Kidney (tissue), 14 donors: ENCODE measurements around the gene CLASP1. TPM values are rescaled to one million over a fixed set of nuclear protein-coding genes. Genes with fewer than 3 reads are reported as not detected.

Source experiments
- DNase-seq, 5 donors: peaks; one replicate each; pipeline ENCODE4 v3.0.0-alpha.2; 2013 to 2020
- FAIRE-seq: peaks from 2 replicates; lab custom pipeline; 2012; peaks lifted over from hg19 to GRCh38; lab: Jason Lieb, UNC
- H3K27ac ChIP-seq, 2 donors: one replicate each; pipeline ENCODE4 v1.7.0; 2013; ENCODE audit warnings: low read depth in 2 of 2, low read length in 2 of 2, inconsistent platforms in 1 of 2
- H3K27me3 ChIP-seq: one replicate; pipeline ENCODE4 v1.7.1; 2013; ENCODE audit warnings: low read length, inconsistent platforms; ENCODE audit not compliant: control insufficient read depth, insufficient read depth
- H3K36me3 ChIP-seq, 3 donors: one replicate each; pipeline versions ENCODE4 v1.7.0 to v1.7.1; 2013; ENCODE audit warnings: low read length in 3 of 3, control low read depth in 1 of 3, inconsistent platforms in 1 of 3; ENCODE audit not compliant: insufficient read depth in 3 of 3, control insufficient read depth in 2 of 3
- H3K4me1 ChIP-seq, 3 donors: one replicate each; pipeline versions ENCODE4 v1.7.0 to v1.7.1; 2013; ENCODE audit warnings: low read length in 3 of 3, inconsistent platforms in 1 of 3, low read depth in 1 of 3; ENCODE audit not compliant: control insufficient read depth in 2 of 3, insufficient read depth in 2 of 3
- H3K4me3 ChIP-seq, 3 donors: one replicate each; pipeline versions ENCODE4 v1.7.0 to v1.8.1; 2013; ENCODE audit warnings: low read length in 3 of 3, control low read depth in 1 of 3, inconsistent platforms in 1 of 3
- H3K9ac ChIP-seq, 3 donors: one replicate each; pipeline versions ENCODE4 v1.7.0 to v1.7.1; 2013; ENCODE audit warnings: low read length in 3 of 3, control low read depth in 1 of 3, inconsistent platforms in 1 of 3
- H3K9me3 ChIP-seq, 3 donors: one replicate each; pipeline versions ENCODE4 v1.7.0 to v1.7.1; 2013; ENCODE audit warnings: low read length in 3 of 3, control low read depth in 1 of 3, inconsistent platforms in 1 of 3; ENCODE audit not compliant: control insufficient read depth in 2 of 3, insufficient read depth in 1 of 3
- intact Hi-C: fragments of 100-400 bp; cut with DNase I; formaldehyde crosslinking; loops from one replicate; pipeline ENCODE4 v1.11.1; 2022
- polyA plus RNA-seq: library from polyadenylated mRNA; stranded (reverse); fragments of 350-450 nt; fragmentation: Illumina TruSeq; extraction: RNeasy Lipid Tissue Mini Kit (QIAGEN cat#74804); gene quantifications from one replicate; pipeline ENCODE4 v1.2.3, GENCODE V29; 2014; ENCODE audit warnings: low read depth, low replicate concordance; ENCODE audit not compliant: insufficient read depth
- total RNA-seq: library from RNA; stranded (reverse); fragmentation: NEBNext Ultra II Directional; extraction: Animal tissue kit (Norgen Biotek cat#: 25700); gene quantifications from one replicate; pipeline ENCODE4 v1.2.1, GENCODE V29; 2021
- TF ChIP-seq, protein P1 (sequence below): IDR thresholded peaks from 3 replicates; pipeline ENCODE4 v1.5.1; 2012; ENCODE audit warnings: mild to moderate bottlenecking, moderate library complexity, borderline replicate concordance; ENCODE audit not compliant: insufficient read depth; ENCODE audit errors: extremely low read depth
- donor health status: control.
- donor health status: control.
- donor health status: control.
- donor health status: control.
- donor health status: control.
- donor health status: DM: yes; HTN: yes; CAD: no.
- donor health status: Normal renal cell carcinoma (clear cell type).

Gene CLASP1
- total and polyA plus RNA-seq, 2 donors from 2014 or later = 6.8 to 71.5 TPM

DNA sequence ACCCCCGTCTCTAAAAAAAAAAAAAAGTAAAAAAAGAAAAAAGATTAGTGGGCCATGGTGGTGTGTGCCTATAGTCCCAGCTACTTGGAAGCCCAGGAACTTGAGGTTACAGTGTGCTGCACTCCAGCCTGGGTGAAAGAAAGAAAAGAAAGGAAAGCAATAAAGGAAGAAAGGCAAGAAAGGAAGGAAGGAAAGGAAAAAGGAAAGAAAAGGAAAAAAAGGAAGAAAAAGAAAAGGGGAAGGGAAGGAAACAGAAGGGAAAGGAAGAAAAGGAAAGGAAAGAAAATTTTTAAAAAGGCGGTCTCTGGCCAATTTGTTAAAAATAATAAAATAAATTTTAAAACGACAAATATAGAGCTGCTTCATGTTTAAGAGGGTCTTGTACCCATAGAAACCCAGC, 192.9 kb downstream of the CLASP1 start:
- Histone ChIP-seq H3K9ac (no peak overlapping the region), H3K27ac (no peak overlapping the region), H3K9me3 (no peaks in the 10 kb centered on the region), H3K27me3 (no peaks in the 10 kb centered on the region), H3K36me3 (peaks cover 0 to 36% (median 14%) of the 10 kb centered on the region in 3 donors), H3K4me3 (no peak overlapping the region), H3K4me1 (no peaks in the 10 kb centered on the region)
- intact Hi-C loops = no loop called here
- TF ChIP-seq, protein P1, sequence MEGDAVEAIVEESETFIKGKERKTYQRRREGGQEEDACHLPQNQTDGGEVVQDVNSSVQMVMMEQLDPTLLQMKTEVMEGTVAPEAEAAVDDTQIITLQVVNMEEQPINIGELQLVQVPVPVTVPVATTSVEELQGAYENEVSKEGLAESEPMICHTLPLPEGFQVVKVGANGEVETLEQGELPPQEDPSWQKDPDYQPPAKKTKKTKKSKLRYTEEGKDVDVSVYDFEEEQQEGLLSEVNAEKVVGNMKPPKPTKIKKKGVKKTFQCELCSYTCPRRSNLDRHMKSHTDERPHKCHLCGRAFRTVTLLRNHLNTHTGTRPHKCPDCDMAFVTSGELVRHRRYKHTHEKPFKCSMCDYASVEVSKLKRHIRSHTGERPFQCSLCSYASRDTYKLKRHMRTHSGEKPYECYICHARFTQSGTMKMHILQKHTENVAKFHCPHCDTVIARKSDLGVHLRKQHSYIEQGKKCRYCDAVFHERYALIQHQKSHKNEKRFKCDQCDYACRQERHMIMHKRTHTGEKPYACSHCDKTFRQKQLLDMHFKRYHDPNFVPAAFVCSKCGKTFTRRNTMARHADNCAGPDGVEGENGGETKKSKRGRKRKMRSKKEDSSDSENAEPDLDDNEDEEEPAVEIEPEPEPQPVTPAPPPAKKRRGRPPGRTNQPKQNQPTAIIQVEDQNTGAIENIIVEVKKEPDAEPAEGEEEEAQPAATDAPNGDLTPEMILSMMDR = no peak
- no peak for FAIRE-seq
- DNase-seq = no peak

DNA sequence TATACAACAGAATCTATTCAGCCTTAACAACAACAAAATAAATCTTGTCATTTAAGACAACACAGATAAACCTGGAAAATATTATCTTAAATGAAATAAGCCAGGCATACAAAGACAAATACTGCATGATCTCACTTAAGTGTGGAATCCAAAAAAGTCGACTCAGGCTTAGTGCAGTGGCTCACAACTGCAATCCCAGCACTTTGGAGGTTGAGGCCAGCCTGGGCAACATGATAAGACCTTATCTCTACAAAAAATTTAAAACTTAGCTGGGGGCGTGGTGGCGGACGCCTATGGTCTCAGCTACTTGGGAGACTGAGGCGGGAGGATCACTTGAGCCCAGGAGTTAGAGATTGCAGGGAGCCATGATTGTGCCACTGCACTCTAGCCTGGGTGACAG, 193.8 kb downstream of the CLASP1 start:
- Histone ChIP-seq H3K4me3 (no peak overlapping the region), H3K27ac (no peak overlapping the region), H3K9ac (no peak overlapping the region), H3K27me3 (no peaks in the 10 kb centered on the region), H3K36me3 (peaks cover 0 to 38% (median 17%) of the 10 kb centered on the region in 3 donors), H3K9me3 (no peaks in the 10 kb centered on the region), H3K4me1 (no peaks in the 10 kb centered on the region)
- intact Hi-C loops = no loop called here
- FAIRE-seq (no peak), DNase-seq (no peak)
- TF ChIP-seq, protein P1 = no peak

DNA sequence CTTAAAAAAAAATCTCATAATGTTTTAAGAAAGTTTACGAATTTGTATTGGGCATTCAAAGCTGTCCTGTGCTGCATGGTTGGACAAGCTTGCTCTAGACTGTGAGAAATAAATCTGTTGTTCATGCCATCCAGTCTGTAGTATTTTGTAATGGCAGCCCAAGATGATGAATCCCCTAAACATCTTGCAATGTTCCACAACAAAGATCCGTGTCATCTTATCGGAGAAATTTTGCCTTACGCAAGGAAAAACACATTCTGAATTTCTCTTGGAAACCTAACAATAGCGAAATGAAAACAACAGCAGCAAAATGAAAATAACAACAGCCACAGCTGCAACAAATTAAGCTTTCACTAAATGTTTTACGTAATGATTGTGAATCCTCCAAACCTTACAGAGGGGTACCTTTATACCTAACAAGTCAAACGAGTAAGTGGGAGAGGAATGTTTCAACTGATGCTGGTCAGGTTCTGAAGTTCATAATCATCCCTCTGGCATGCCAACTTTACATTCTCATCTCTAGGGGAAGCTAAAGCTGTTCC, 194.6 kb downstream of the CLASP1 start:
- no peaks in the 10 kb centered on the region for H3K9me3 ChIP-seq
- no peak overlapping the region for H3K9ac ChIP-seq
- no peaks in the 10 kb centered on the region for H3K4me1 ChIP-seq
- no peak for DNase-seq
- H3K4me3 ChIP-seq = no peak overlapping the region
- no peaks in the 10 kb centered on the region for H3K27me3 ChIP-seq
- H3K27ac ChIP-seq = no peak overlapping the region
- TF ChIP-seq, protein P1 = no peak
- intact Hi-C loops = no loop called here
- no peak for FAIRE-seq
- H3K36me3 ChIP-seq = peaks cover 0 to 34% (median 22%) of the 10 kb centered on the region in 3 donors

DNA sequence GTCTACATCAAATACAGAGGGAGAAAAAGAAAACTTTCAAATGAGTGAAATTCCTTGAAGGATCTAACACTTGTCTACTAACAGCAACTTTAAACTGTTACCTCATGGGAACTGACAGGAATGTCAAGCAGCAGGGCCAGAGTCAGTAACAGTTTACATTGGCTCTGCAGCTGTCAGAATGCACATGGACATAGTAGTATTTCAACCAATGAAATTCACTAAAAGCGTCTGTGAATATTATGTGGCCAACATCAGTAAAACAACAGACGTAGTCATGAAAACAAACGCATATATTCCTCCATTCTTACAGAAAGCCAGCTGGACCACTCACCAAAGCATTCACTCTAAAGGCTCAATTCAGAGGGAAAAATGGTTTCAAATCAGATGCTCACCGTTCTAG, 197.9 kb downstream of the CLASP1 start:
- intact Hi-C loops = no loop called here
- peak in 1 of 5 donors; percentile 52 for DNase-seq
- FAIRE-seq = no peak
- H3K27ac ChIP-seq = no peak overlapping the region
- no peaks in the 10 kb centered on the region for H3K27me3 ChIP-seq
- peaks cover 10 to 45% (median 45%) of the 10 kb centered on the region in 3 donors for H3K36me3 ChIP-seq
- no peak overlapping the region for H3K9ac ChIP-seq
- TF ChIP-seq, protein P1 = no peak
- H3K4me3 ChIP-seq = no peak overlapping the region
- no peaks in the 10 kb centered on the region for H3K9me3 ChIP-seq
- H3K4me1 ChIP-seq = no peaks in the 10 kb centered on the region
